ENCODE data around the gene PIGU. TPM values are rescaled to one million over a fixed set of nuclear protein-coding genes. Genes with fewer than 3 reads are reported as not detected.

The PIGU gene
- total and polyA plus RNA-seq, 2 donors (not counting 3 experiments of a cell fraction or from before 2014, with no cell fraction given) = 20.3 to 81.8 TPM

DNA sequence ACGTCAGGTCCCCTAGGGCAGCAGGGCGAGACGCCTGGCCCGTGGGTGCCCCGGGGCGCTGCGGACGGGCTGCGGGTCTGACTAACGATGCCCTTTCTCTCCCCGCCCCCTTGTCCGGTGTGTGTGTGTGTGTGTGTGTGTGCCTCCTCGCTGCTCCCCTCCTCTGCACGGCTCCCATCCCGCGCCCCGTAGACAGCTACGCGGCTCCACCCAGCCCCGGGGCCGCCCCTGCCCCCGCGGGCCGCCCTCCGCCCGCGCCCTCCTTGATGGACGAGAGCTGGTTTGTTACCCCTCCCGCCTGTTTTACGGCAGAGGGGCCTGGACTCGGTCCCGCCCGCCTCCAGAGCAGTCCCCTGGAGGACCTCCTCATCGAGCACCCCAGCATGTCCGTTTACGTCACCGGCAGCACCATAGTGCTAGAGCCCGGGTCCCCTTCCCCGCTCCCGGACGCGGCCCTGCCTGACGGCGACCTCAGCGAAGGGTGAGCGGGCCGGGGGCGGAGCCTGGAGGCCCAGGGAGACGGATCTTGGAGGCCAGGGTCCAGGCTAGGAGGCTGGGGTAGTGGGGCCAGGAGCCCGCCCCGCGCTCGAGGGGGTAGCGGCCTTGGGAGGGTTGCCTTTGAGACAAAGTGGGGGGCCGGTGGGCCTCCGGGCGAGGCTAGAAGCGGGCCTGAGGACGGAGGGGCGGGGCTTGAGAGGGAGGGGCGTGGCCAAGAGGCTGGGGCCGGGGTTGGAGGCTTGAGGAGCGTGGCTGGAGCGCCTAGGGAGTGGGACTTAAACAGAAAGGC, 32.3 kb upstream of the PIGU start:
- no TSS peak for BruUV-seq (replicated peaks)
- dilution Hi-C loops (cut with MboI; ENCODE audit: extremely low pct_ligation_motif_present, low sequenced_read_pairs) = no loop called here

More for the DNA sequence above, 32.3 kb upstream of the PIGU start:
- Histone ChIP-seq H3K4me3 (replicated peaks in 1 of 3; ENCODE audit: insufficient read depth in 1 of 3, low read depth in 1 of 3, low read length in 3 of 3) (peak overlapping the region; percentile 46 to 69 (median 65)), H3K4me1 (ENCODE audit: control insufficient read depth, extremely low read depth, insufficient read depth, low read length) (peaks cover 35% of the 10 kb centered on the region), H3K79me2 (ENCODE audit: control insufficient read depth, insufficient read depth, low read length) (no peaks in the 10 kb centered on the region), H3K9me1 (replicated peaks; ENCODE audit: control insufficient read depth, extremely low read depth, insufficient read depth, low read length) (no peaks in the 10 kb centered on the region), H4K20me1 (replicated peaks; ENCODE audit: control insufficient read depth, extremely low read depth, insufficient read depth, low read length) (no peaks in the 10 kb centered on the region), H3K36me3 (ENCODE audit: control insufficient read depth in 2 of 2, extremely low read depth in 1 of 2, insufficient read depth in 2 of 2, low read length in 2 of 2) (peaks cover 0 to 5% of the 10 kb centered on the region in 2 experiments), H3K27me3 (ENCODE audit: control insufficient read depth in 2 of 2, insufficient read depth in 2 of 2, low read length in 2 of 2) (no peaks in the 10 kb centered on the region), H3K9ac (replicated peaks; ENCODE audit: extremely low read depth, insufficient read depth, low read length) (peak overlapping the region; percentile 63), H3K9me3 (replicated peaks; ENCODE audit: control insufficient read depth, insufficient read depth, low read length) (no peaks in the 10 kb centered on the region), H3K4me2 (ENCODE audit: insufficient read depth, low read length) (peak overlapping the region; percentile 76), H3K27ac (ENCODE audit: insufficient read depth, low read depth, low read length) (peak overlapping the region; percentile 48), H2AFZ (ENCODE audit: low read depth, low read length) (peak overlapping the region; percentile 78)
- DNase-seq (ENCODE audit: low read depth, low spot score) = peak; percentile 79
- POLR2A ChIA-PET = no interaction called here
- CTCF ChIA-PET = interaction anchor here (0.6 to 4.1 kb wide), 14 partner anchors 9 to 397 kb away, joined by 3 to 31 read pairs (median 4); partner anchors contain the start of genes DYNLRB1 and MAP1LC3A
- intact Hi-C loops (cut with micrococcal nuclease) = loop anchor here (2.0 kb wide), 1 partner anchor 150 kb away; the partner anchor contains the start of gene MAP1LC3A
- FAIRE-seq = peak; percentile 31
- TF ChIP-seq, protein P1, sequence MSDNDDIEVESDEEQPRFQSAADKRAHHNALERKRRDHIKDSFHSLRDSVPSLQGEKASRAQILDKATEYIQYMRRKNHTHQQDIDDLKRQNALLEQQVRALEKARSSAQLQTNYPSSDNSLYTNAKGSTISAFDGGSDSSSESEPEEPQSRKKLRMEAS (IDR thresholded peaks at IDR 0.05; ENCODE audit: insufficient read depth, insufficient read length) = no peak
- no peak for TF ChIP-seq POLR2AphosphoS5 (IDR thresholded peaks at IDR 0.05; ENCODE audit: insufficient read depth, low read depth, low read length)
- no peak for TF ChIP-seq MYC (IDR thresholded peaks at IDR 0.05; ENCODE audit: low read depth, low read length)
- no peak for TF ChIP-seq EZH2 (IDR thresholded peaks at IDR 0.05; ENCODE audit: borderline replicate concordance, low read depth, low read length, severe bottlenecking)
- TF ChIP-seq POLR2A (IDR thresholded peaks at IDR 0.05; ENCODE audit: low read depth, low read length) = no peak
- TF ChIP-seq JUN (IDR thresholded peaks at IDR 0.05; ENCODE audit: borderline replicate concordance, insufficient read depth, insufficient read length, low read depth) = no peak
- no peak for TF ChIP-seq FOS (IDR thresholded peaks at IDR 0.05; ENCODE audit: borderline replicate concordance, insufficient read depth, low read length)
- TF ChIP-seq, protein P2, sequence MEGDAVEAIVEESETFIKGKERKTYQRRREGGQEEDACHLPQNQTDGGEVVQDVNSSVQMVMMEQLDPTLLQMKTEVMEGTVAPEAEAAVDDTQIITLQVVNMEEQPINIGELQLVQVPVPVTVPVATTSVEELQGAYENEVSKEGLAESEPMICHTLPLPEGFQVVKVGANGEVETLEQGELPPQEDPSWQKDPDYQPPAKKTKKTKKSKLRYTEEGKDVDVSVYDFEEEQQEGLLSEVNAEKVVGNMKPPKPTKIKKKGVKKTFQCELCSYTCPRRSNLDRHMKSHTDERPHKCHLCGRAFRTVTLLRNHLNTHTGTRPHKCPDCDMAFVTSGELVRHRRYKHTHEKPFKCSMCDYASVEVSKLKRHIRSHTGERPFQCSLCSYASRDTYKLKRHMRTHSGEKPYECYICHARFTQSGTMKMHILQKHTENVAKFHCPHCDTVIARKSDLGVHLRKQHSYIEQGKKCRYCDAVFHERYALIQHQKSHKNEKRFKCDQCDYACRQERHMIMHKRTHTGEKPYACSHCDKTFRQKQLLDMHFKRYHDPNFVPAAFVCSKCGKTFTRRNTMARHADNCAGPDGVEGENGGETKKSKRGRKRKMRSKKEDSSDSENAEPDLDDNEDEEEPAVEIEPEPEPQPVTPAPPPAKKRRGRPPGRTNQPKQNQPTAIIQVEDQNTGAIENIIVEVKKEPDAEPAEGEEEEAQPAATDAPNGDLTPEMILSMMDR (IDR thresholded peaks at IDR 0.05; ENCODE audit: extremely low read depth in 1 of 2, insufficient read depth in 1 of 2, low read depth in 1 of 2, low read length in 2 of 2) = no peak
- no peak for TF ChIP-seq GATA2 (IDR thresholded peaks at IDR 0.05; ENCODE audit: insufficient read depth, insufficient read length, low read depth, low read length)

Measured in endothelial cell of umbilical vein (primary cell).